Calu3 (cell line): ENCODE data around the gene APIP. TPM values are rescaled to one million over a fixed set of nuclear protein-coding genes. Genes with fewer than 3 reads are reported as not detected.

Source experiments
- BruUV-seq: library from RNA; stranded (reverse); fragments of 400-500 nt; replicated peaks from 2 replicates; lab custom pipeline; 2021; lab: Mats Ljungman, UMichigan
- CTCF ChIA-PET: fragments of 300-600 bp; sonication (Branson Sonifier 250); formaldehyde crosslinking; loops from one replicate; lab custom pipeline; 2022; ENCODE audit warnings: antibody characterized with exemption; lab: Charles Lee
- DNase-seq: peaks from one replicate; pipeline ENCODE4 v3.0.0; 2022
- H3K27ac Mint-ChIP-seq: one replicate; pipeline ENCODE4 v1.8.0; 2022; ENCODE audit warnings: mixed read lengths; ENCODE audit not compliant: unreplicated experiment
- H3K27me3 Mint-ChIP-seq: one replicate; pipeline ENCODE4 v1.8.0; 2022; ENCODE audit warnings: mixed read lengths; ENCODE audit not compliant: unreplicated experiment
- H3K36me3 Mint-ChIP-seq: one replicate; pipeline ENCODE4 v1.8.0; 2022; ENCODE audit warnings: mild to moderate bottlenecking, moderate library complexity, mixed read lengths; ENCODE audit not compliant: insufficient read depth, unreplicated experiment
- H3K4me1 Mint-ChIP-seq: one replicate; pipeline ENCODE4 v1.8.0; 2022; ENCODE audit warnings: mild to moderate bottlenecking, low read depth, mixed read lengths; ENCODE audit not compliant: unreplicated experiment
- H3K4me3 Mint-ChIP-seq: one replicate; pipeline ENCODE4 v1.8.0; 2022; ENCODE audit warnings: mild to moderate bottlenecking, low read depth, moderate library complexity, mixed read lengths; ENCODE audit not compliant: unreplicated experiment
- H3K9me3 Mint-ChIP-seq: one replicate; pipeline ENCODE4 v1.8.0; 2022; ENCODE audit warnings: low read depth, mixed read lengths; ENCODE audit not compliant: unreplicated experiment
- CTCF ChIP-seq: fragments of 200-600 bp; IDR thresholded peaks from one replicate; pipeline ENCODE4 v1.8.0; 2022; ENCODE audit warnings: antibody characterized with exemption; ENCODE audit not compliant: unreplicated experiment
- intact Hi-C: fragments of 100-400 bp; cut with micrococcal nuclease; formaldehyde crosslinking; loops from one replicate; pipeline ENCODE4 v1.10.0; 2022; ENCODE audit not compliant: unreplicated experiment
- total RNA-seq: library from RNA; stranded (reverse); gene quantifications from 2 replicates; pipeline ENCODE4 v1.2.3, GENCODE V29; 2022

The APIP gene
- total RNA-seq, 1 experiment from 2014 or later, result 42.4 TPM

GRCh38 chr11:34911676-34912075, 4.5 kb downstream of the APIP start:
- H3K36me3 Mint-ChIP-seq, result peaks cover 17% of the 10 kb centered on the region
- no TSS peak for BruUV-seq
- CTCF ChIA-PET, result no interaction called here
- no peak overlapping the region for H3K27ac Mint-ChIP-seq
- no peak for TF ChIP-seq CTCF
- H3K27me3 Mint-ChIP-seq, result no peaks in the 10 kb centered on the region
- H3K9me3 Mint-ChIP-seq, result peaks cover 4% of the 10 kb centered on the region
- H3K4me3 Mint-ChIP-seq, result no peak overlapping the region
- H3K4me1 Mint-ChIP-seq, result no peaks in the 10 kb centered on the region
- no peak for DNase-seq
- intact Hi-C loops, result no loop called here

DNA sequence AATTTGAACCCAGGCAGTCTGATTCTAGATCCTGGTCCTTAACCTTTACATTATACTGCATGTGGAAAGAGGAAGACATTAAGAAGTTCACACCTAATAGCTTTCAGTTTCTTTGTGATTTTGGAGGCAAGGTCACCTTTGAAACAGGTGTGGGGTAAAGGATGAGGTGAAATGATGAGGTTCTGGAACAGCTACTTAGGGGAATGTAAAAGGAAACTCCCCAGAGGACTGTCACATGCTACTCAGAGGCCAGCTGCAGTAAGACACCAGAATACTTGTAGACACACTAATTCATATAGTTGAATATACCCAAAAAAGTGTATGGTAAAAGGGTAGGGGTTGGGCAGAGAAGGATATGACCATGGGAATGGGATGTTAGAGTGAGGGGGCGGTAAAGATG, 5.4 kb downstream of the APIP start:
- intact Hi-C loops, result no loop called here
- Mint-ChIP-seq H3K4me3 (no peak overlapping the region), H3K36me3 (peaks cover 8% of the 10 kb centered on the region), H3K27ac (no peak overlapping the region), H3K4me1 (no peaks in the 10 kb centered on the region), H3K9me3 (peaks cover 4% of the 10 kb centered on the region), H3K27me3 (no peaks in the 10 kb centered on the region)
- TF ChIP-seq CTCF, result no peak
- no TSS peak for BruUV-seq
- CTCF ChIA-PET, result no interaction called here
- no peak for DNase-seq

DNA sequence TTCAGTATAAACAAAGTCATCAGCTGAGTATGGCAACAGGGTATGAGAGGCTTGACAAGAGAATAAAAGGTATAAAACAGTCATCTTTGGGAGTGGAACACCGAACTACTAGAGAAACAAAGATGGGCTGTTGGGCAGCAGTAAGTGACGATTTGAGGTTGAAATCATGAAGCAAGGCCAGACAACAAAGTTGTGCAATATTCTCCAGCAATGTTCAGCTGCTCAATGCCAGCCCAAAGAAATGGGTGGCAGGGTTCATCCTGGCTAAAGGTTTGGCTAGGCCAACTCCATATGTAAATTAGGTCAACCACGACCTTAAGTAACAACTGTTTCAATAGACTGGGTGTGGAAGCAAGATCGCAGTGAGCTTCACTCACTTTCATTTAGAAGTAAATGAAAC, 6.2 kb downstream of the APIP start:
- no peak overlapping the region for H3K27ac Mint-ChIP-seq
- H3K9me3 Mint-ChIP-seq, result peaks cover 4% of the 10 kb centered on the region
- TF ChIP-seq CTCF, result no peak
- no TSS peak for BruUV-seq
- H3K4me3 Mint-ChIP-seq, result no peak overlapping the region
- H3K4me1 Mint-ChIP-seq, result peaks cover 5% of the 10 kb centered on the region
- intact Hi-C loops, result no loop called here
- CTCF ChIA-PET, result no interaction called here
- no peaks in the 10 kb centered on the region for H3K27me3 Mint-ChIP-seq
- DNase-seq, result no peak
- H3K36me3 Mint-ChIP-seq, result no peaks in the 10 kb centered on the region

- H3K27me3 Mint-ChIP-seq, result no peaks in the 10 kb centered on the region
- CTCF ChIA-PET, result no interaction called here
- no TSS peak for BruUV-seq
- DNase-seq, result no peak
- TF ChIP-seq CTCF, result no peak
- intact Hi-C loops, result no loop called here
- no peak overlapping the region for H3K4me3 Mint-ChIP-seq
- H3K36me3 Mint-ChIP-seq, result no peaks in the 10 kb centered on the region
- H3K4me1 Mint-ChIP-seq, result peaks cover 11% of the 10 kb centered on the region
- no peak overlapping the region for H3K27ac Mint-ChIP-seq
- H3K9me3 Mint-ChIP-seq, result peaks cover 4% of the 10 kb centered on the region
These were observed 6.8 kb downstream of the APIP start for GRCh38 chr11:34909415-34909814.
